ACC112 (cell line): ENCODE measurements around the gene PIAS1.

Experiments
- H2AFZ ChIP-seq: fragments of 200-600 bp; sonication (generic); one replicate; pipeline ENCODE4 v1.6.0; 2017; ENCODE audit warnings: antibody characterized with exemption, low read length; ENCODE audit not compliant: unreplicated experiment
- H3K27ac ChIP-seq: fragments of 200-600 bp; sonication (generic); 2 replicates; pipeline ENCODE4 v1.5.1; 2014; ENCODE audit warnings: low read depth, mild to moderate bottlenecking, antibody characterized with exemption, low read length, moderate library complexity
- H3K27me3 ChIP-seq: fragments of 200-600 bp; sonication (generic); 2 replicates; pipeline ENCODE4 v1.6.1; 2014; ENCODE audit warnings: mild to moderate bottlenecking, antibody characterized with exemption, low read length, moderate library complexity, mixed read lengths; ENCODE audit not compliant: insufficient read depth
- H3K36me3 ChIP-seq: fragments of 200-600 bp; sonication (generic); 2 replicates; pipeline ENCODE4 v1.6.1; 2016; ENCODE audit warnings: mild to moderate bottlenecking, antibody characterized with exemption, low read length, moderate library complexity, mixed read lengths; ENCODE audit not compliant: insufficient read depth
- H3K4me1 ChIP-seq: fragments of 200-600 bp; sonication (generic); one replicate; pipeline ENCODE4 v1.6.1; 2016; ENCODE audit warnings: low read length, mixed read lengths; ENCODE audit not compliant: insufficient read depth, unreplicated experiment, control insufficient read depth
- H3K4me3 ChIP-seq: fragments of 200-600 bp; sonication (generic); 2 replicates; pipeline ENCODE4 v1.5.1; 2014; ENCODE audit warnings: mild to moderate bottlenecking, low read depth, low read length
- H3K79me2 ChIP-seq: fragments of 200-600 bp; sonication (generic); one replicate; pipeline ENCODE4 v1.6.0; 2016; ENCODE audit warnings: low read length; ENCODE audit not compliant: control insufficient read depth, unreplicated experiment, insufficient read depth

PIAS1 gene

GRCh38 chr15:68113751-68114150 lies 59.6 kb downstream of the PIAS1 start:
- H2AFZ ChIP-seq: no peak overlapping the region
- H3K4me3 ChIP-seq: peak overlapping the region; percentile 75
- H3K27me3 ChIP-seq: no peaks in the 10 kb centered on the region
- peaks cover 81% of the 10 kb centered on the region for H3K79me2 ChIP-seq
- no peaks in the 10 kb centered on the region for H3K36me3 ChIP-seq
- H3K27ac ChIP-seq: peak overlapping the region; percentile 50
- H3K4me1 ChIP-seq: peaks cover 37% of the 10 kb centered on the region

GRCh38 chr15:68114356-68114755 lies 60.2 kb downstream of the PIAS1 start:
- Histone ChIP-seq H3K27me3 (no peaks in the 10 kb centered on the region), H2AFZ (no peak overlapping the region), H3K36me3 (no peaks in the 10 kb centered on the region), H3K27ac (peak overlapping the region; percentile 50), H3K4me3 (peak overlapping the region; percentile 75), H3K4me1 (peaks cover 37% of the 10 kb centered on the region), H3K79me2 (peaks cover 78% of the 10 kb centered on the region)

- Histone ChIP-seq H3K27ac (peak overlapping the region; percentile 50), H3K79me2 (peaks cover 79% of the 10 kb centered on the region), H3K36me3 (peaks cover 3% of the 10 kb centered on the region; the same call in 1 of the 2 replicates), H3K4me1 (peaks cover 37% of the 10 kb centered on the region), H2AFZ (no peak overlapping the region), H3K27me3 (no peaks in the 10 kb centered on the region), H3K4me3 (peak overlapping the region; percentile 75)
Measured at GRCh38 chr15:68114840-68115239, 60.7 kb downstream of the PIAS1 start.

- Histone ChIP-seq H3K4me1 (no peaks in the 10 kb centered on the region), H2AFZ (no peak overlapping the region), H3K27ac (no peak overlapping the region), H3K4me3 (no peak overlapping the region), H3K36me3 (peaks cover under 1% of the 10 kb centered on the region; the same call in 1 of the 2 replicates), H3K27me3 (no peaks in the 10 kb centered on the region), H3K79me2 (peaks cover 45% of the 10 kb centered on the region)
Measured at GRCh38 chr15:68124700-68125099, 70.6 kb downstream of the PIAS1 start.

GRCh38 chr15:68126396-68126795 lies 72.3 kb downstream of the PIAS1 start:
- Histone ChIP-seq H2AFZ (no peak overlapping the region), H3K4me3 (no peak overlapping the region), H3K4me1 (no peaks in the 10 kb centered on the region), H3K79me2 (peaks cover 30% of the 10 kb centered on the region), H3K27me3 (no peaks in the 10 kb centered on the region), H3K27ac (no peak overlapping the region), H3K36me3 (no peaks in the 10 kb centered on the region)

GRCh38 chr15:68129072-68129471 lies 75.0 kb downstream of the PIAS1 start:
- Histone ChIP-seq H3K4me1 (no peaks in the 10 kb centered on the region), H3K4me3 (no peak overlapping the region), H3K79me2 (peaks cover 20% of the 10 kb centered on the region), H3K27ac (no peak overlapping the region), H3K36me3 (no peaks in the 10 kb centered on the region), H3K27me3 (no peaks in the 10 kb centered on the region), H2AFZ (no peak overlapping the region)

GRCh38 chr15:68130851-68131250 lies 76.7 kb downstream of the PIAS1 start:
- H3K36me3 ChIP-seq: no peaks in the 10 kb centered on the region
- no peaks in the 10 kb centered on the region for H3K27me3 ChIP-seq
- H3K4me3 ChIP-seq: no peak overlapping the region
- no peaks in the 10 kb centered on the region for H3K4me1 ChIP-seq
- H3K79me2 ChIP-seq: peaks cover 3% of the 10 kb centered on the region
- no peak overlapping the region for H3K27ac ChIP-seq
- no peak overlapping the region for H2AFZ ChIP-seq

- Histone ChIP-seq H3K79me2 (peaks cover 15% of the 10 kb centered on the region), H3K4me3 (no peak overlapping the region), H3K36me3 (peaks cover 9% of the 10 kb centered on the region; the same call in 1 of the 2 replicates), H2AFZ (no peak overlapping the region), H3K27ac (no peak overlapping the region), H3K27me3 (no peaks in the 10 kb centered on the region), H3K4me1 (no peaks in the 10 kb centered on the region)
Measured at GRCh38 chr15:68137096-68137495, 83.0 kb downstream of the PIAS1 start.

- Histone ChIP-seq H3K4me3 (no peak overlapping the region), H3K4me1 (peaks cover 10% of the 10 kb centered on the region), H3K27me3 (no peaks in the 10 kb centered on the region), H3K36me3 (peaks cover 12% of the 10 kb centered on the region), H2AFZ (no peak overlapping the region), H3K27ac (no peak overlapping the region), H3K79me2 (peaks cover 5% of the 10 kb centered on the region)
Measured at GRCh38 chr15:68143129-68143528, 89.0 kb downstream of the PIAS1 start.

GRCh38 chr15:68143785-68144184 lies 89.7 kb downstream of the PIAS1 start:
- peaks cover 4% of the 10 kb centered on the region for H3K79me2 ChIP-seq
- H2AFZ ChIP-seq: no peak overlapping the region

GRCh38 chr15:68145706-68146105 lies 91.6 kb downstream of the PIAS1 start:
- H3K27me3 ChIP-seq: no peaks in the 10 kb centered on the region
- H3K36me3 ChIP-seq: peaks cover 8% of the 10 kb centered on the region; the same call in 1 of the 2 replicates
- H3K4me3 ChIP-seq: no peak overlapping the region
- peaks cover 4% of the 10 kb centered on the region for H3K79me2 ChIP-seq
- no peak overlapping the region for H3K27ac ChIP-seq
- H2AFZ ChIP-seq: no peak overlapping the region
- H3K4me1 ChIP-seq: peaks cover 16% of the 10 kb centered on the region

More at GRCh38 chr15:68143785-68144184, 89.7 kb downstream of the PIAS1 start:
- Histone ChIP-seq H3K27me3 (no peaks in the 10 kb centered on the region), H3K27ac (no peak overlapping the region), H3K4me1 (peaks cover 13% of the 10 kb centered on the region), H3K4me3 (no peak overlapping the region), H3K36me3 (peaks cover 12% of the 10 kb centered on the region)
